HepG2 (cell line): ENCODE data around the gene UBB. TPM values are rescaled to one million over a fixed set of nuclear protein-coding genes. Genes with fewer than 3 reads are reported as not detected.

ENCODE experiments used
- ATAC-seq: fragments of 200-7000 bp; cut with Tn5 transposase; 3 replicates; pipeline ENCODE4 v1.9.1; 2020; ENCODE audit warnings: mild to moderate bottlenecking, moderate library complexity
- BruUV-seq: library from RNA; stranded (reverse); fragments of 400-500 nt; replicated peaks from 2 replicates; lab custom pipeline; 2021; lab: Mats Ljungman, UMichigan
- CTCF ChIA-PET: fragments of 300-600 bp; formaldehyde crosslinking; extraction: SDS; loops from one replicate; lab custom pipeline; 2021; ENCODE audit warnings: low total read pairs, inconsistent platforms, low intra/inter-chr PET ratio; lab: Yijun Ruan, JAX
- POLR2A ChIA-PET: fragments of 350-600 bp; sonication (Branson Sonifier 250); formaldehyde crosslinking; loops from one replicate; lab custom pipeline; 2020; ENCODE audit warnings: antibody characterized with exemption, inconsistent platforms; lab: Yijun Ruan, JAX
- DNase-seq: peaks from one replicate; pipeline ENCODE4 v3.0.0-alpha.2; 2015; ENCODE audit warnings: low spot score
- FAIRE-seq: peaks from 3 replicates; lab custom pipeline; 2011; peaks lifted over from hg19 to GRCh38; lab: Jason Lieb, UNC
- H2AFZ ChIP-seq: one replicate; pipeline ENCODE4 v1.6.1; 2011; ENCODE audit warnings: low read length, inconsistent platforms
- H3K27ac ChIP-seq: fragments of 300-600 bp; 3 replicates; pipeline ENCODE4 v1.8.0; 2011; ENCODE audit warnings: mixed run types, mild to moderate bottlenecking, mixed read lengths, low read length, inconsistent platforms; ENCODE audit not compliant: insufficient read depth; ENCODE audit errors: extremely low read length
- H3K27me3 ChIP-seq, 2 experiments: fragments of 200-600 bp in 1 of 2; 2 replicates in 1 of 2; 3 replicates in 1 of 2; pipeline versions ENCODE4 v1.6.0 to v1.8.0; 2011; ENCODE audit warnings: low read length in 2 of 2, mild to moderate bottlenecking in 2 of 2, moderate library complexity in 2 of 2, inconsistent platforms in 1 of 2; ENCODE audit not compliant: insufficient read depth in 2 of 2, control insufficient read depth in 1 of 2
- H3K36me3 ChIP-seq, 2 experiments: fragments of 200-600 bp in 1 of 2; replicated peaks in 1 of 2; 2 replicates in 1 of 2; 3 replicates in 1 of 2; pipeline versions ENCODE4 v1.5.1 to v1.8.0; 2011; ENCODE audit warnings: low read length in 2 of 2, inconsistent platforms in 1 of 2; ENCODE audit not compliant: insufficient read depth in 2 of 2, control insufficient read depth in 1 of 2
- H3K4me1 ChIP-seq: 2 replicates; pipeline ENCODE4 v1.5.1; 2012; ENCODE audit warnings: low read length, inconsistent platforms; ENCODE audit not compliant: insufficient read depth
- H3K4me2 ChIP-seq: 2 replicates; pipeline ENCODE4 v1.6.0; 2011; ENCODE audit warnings: low read depth, low read length, inconsistent platforms
- H3K4me3 ChIP-seq, 3 experiments: fragments of 200-600 bp in 1 of 3; sonication (generic), shearing (Covaris generic) in 1 of 3; replicated peaks in 1 of 3; 2 replicates each; pipeline ENCODE4 v1.5.1; 2011 to 2016; ENCODE audit warnings: low read length in 3 of 3, inconsistent platforms in 2 of 3, low read depth in 2 of 3, mild to moderate bottlenecking in 2 of 3, control low read depth in 1 of 3, mixed read lengths in 1 of 3; ENCODE audit not compliant: insufficient read depth in 1 of 3
- H3K79me2 ChIP-seq: one replicate; pipeline ENCODE4 v1.6.1; 2011; ENCODE audit warnings: low read length, inconsistent platforms; ENCODE audit not compliant: insufficient read depth
- H3K9ac ChIP-seq: 2 replicates; pipeline ENCODE4 v1.6.0; 2011; ENCODE audit warnings: mild to moderate bottlenecking, low read depth, low read length, inconsistent platforms; ENCODE audit not compliant: insufficient read depth
- H3K9me3 ChIP-seq: 2 replicates; pipeline ENCODE4 v1.5.1; 2012; ENCODE audit warnings: mild to moderate bottlenecking, low read length
- H4K20me1 ChIP-seq: 2 replicates; pipeline ENCODE4 v1.6.0; 2011; ENCODE audit warnings: inconsistent platforms, mild to moderate bottlenecking, low read length, moderate library complexity; ENCODE audit not compliant: insufficient read depth
- ATF7-NPFF ChIP-seq: sonication (generic); formaldehyde crosslinking; IDR thresholded peaks from 2 replicates; pipeline ENCODE4 v1.8.1; 2023; ENCODE audit warnings: mild to moderate bottlenecking, low read depth, missing genetic modification reagents, moderate library complexity
- BCL6 ChIP-seq: IDR thresholded peaks from 2 replicates; pipeline ENCODE4 v1.6.1; 2016; ENCODE audit warnings: missing genetic modification reagents, missing compliant biosample characterization
- CENPT ChIP-seq: sonication (generic); formaldehyde crosslinking; IDR thresholded peaks from 2 replicates; pipeline ENCODE4 v1.8.0; 2022; ENCODE audit warnings: low read depth, mild to moderate bottlenecking, moderate library complexity, missing genetic modification reagents
- DR1 ChIP-seq: sonication (generic); formaldehyde crosslinking; IDR thresholded peaks from 2 replicates; pipeline ENCODE4 v1.8.0; 2021; ENCODE audit warnings: mild to moderate bottlenecking, missing genetic modification reagents, inconsistent platforms
- KLF12 ChIP-seq: sonication (generic); formaldehyde crosslinking; IDR thresholded peaks from 2 replicates; pipeline ENCODE4 v1.4.0; 2020; ENCODE audit warnings: missing genetic modification reagents, borderline replicate concordance
- POLR2A ChIP-seq, 2 experiments: IDR thresholded peaks; 2 replicates each; pipeline ENCODE4 v1.6.1; 2011; ENCODE audit warnings: low read depth in 2 of 2, low read length in 2 of 2, mild to moderate bottlenecking in 1 of 2, moderate library complexity in 1 of 2; ENCODE audit not compliant: insufficient read depth in 1 of 2
- ZNF768 ChIP-seq: sonication (generic); formaldehyde crosslinking; IDR thresholded peaks from 2 replicates; pipeline ENCODE4 v1.4.0; 2020; ENCODE audit warnings: missing genetic modification reagents
- ZSCAN12 ChIP-seq: sonication (generic); formaldehyde crosslinking; IDR thresholded peaks from 2 replicates; pipeline ENCODE4 v1.9.0; 2021; ENCODE audit warnings: mild to moderate bottlenecking, missing genetic modification reagents
- WGBS: methylation state at CpG from one replicate; pipeline ENCODE4 v1.1.6; 2017; ENCODE audit warnings: low lambda C conversion rate; 5-methylcytosine and 5-hydroxymethylcytosine counted together
- in situ Hi-C: cut with HindIII; loops from 2 replicates; pipeline ENCODE4 v1.10.0; 2017; ENCODE audit warnings: low pct_unique_long_range_greater_than_20kb; ENCODE audit not compliant: extremely low pct_ligation_motif_present
- intact Hi-C: fragments of 100-400 bp; cut with micrococcal nuclease; formaldehyde crosslinking; loops from one replicate; pipeline ENCODE4 v1.10.0; 2022; ENCODE audit not compliant: unreplicated experiment
- polyA plus RNA-seq, 8 experiments: library from polyadenylated mRNA; depleted of rRNA in 3 of 8; stranded (reverse) in 7 of 8; unstranded in 1 of 8; fragments of >200 nt; fragmentation: Illumina TruSeq in 4 of 8; extraction: Trizol in 4 of 8; gene quantifications; 2 replicates each; pipeline versions ENCODE4 v1.2.1 to v1.2.3, GENCODE V29; 2011 to 2016; ENCODE audit warnings: low read depth in 4 of 8, missing spikeins in 1 of 8, mixed read lengths in 1 of 8; ENCODE audit not compliant: insufficient read depth in 1 of 8
- total RNA-seq, 5 experiments: library from RNA; depleted of rRNA; stranded (reverse); fragments of >200 nt; fragmentation: Illumina TruSeq; extraction: Trizol; gene quantifications; 2 replicates each; pipeline ENCODE4 v1.2.3, GENCODE V29; 2016; ENCODE audit warnings: low read depth in 1 of 5
- TF ChIP-seq, protein P1 (sequence below): sonication (generic); formaldehyde crosslinking; IDR thresholded peaks from 2 replicates; pipeline ENCODE4 v1.4.0; 2020; ENCODE audit warnings: mild to moderate bottlenecking, missing genetic modification reagents, borderline replicate concordance
- TF ChIP-seq, protein P2 (sequence below): sonication (generic); formaldehyde crosslinking; IDR thresholded peaks from 2 replicates; pipeline ENCODE4 v1.5.1; 2020; ENCODE audit warnings: mild to moderate bottlenecking, missing genetic modification reagents, moderate library complexity
- TF ChIP-seq, protein P3 (sequence below): sonication (generic); formaldehyde crosslinking; IDR thresholded peaks from 2 replicates; pipeline ENCODE4 v1.8.1; 2023; ENCODE audit warnings: mild to moderate bottlenecking, missing genetic modification reagents

Gene UBB
- total and polyA plus RNA-seq, 2 of the 13 experiments (the other 11 are each of a cell fraction or from before 2014, with no cell fraction given), result 1,130 to 2,066 TPM

DNA sequence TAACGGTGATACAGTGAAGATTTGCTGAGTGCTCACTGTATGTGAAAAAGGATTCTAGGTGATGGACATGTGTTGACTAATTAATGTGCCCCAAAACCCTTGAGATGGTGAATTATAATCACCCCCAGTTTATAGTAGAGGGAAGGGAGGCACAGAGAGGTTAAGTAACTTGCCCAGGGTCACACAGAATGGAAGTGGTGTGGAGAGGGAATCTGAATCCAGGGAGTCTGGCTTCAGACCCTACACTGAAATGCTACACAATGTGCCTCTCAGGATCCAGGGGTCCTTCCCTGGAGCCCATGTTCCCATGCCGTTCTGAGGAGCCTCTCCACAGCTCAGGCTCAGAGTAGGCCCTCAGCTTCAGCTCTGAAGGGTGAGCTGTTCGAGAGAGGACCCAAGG, 46.1 kb downstream of the UBB start:
- no peak for FAIRE-seq
- intact Hi-C loops (no loop called here), in situ Hi-C loops (loop anchor here (5.0 kb wide), 1 partner anchor 140 kb away; no protein-coding TSS in a partner anchor)
- H3K4me1 ChIP-seq, result peaks cover 37% of the 10 kb centered on the region
- no peaks in the 10 kb centered on the region; a peak in 1 of 5 replicates for H3K36me3 ChIP-seq
- DNase-seq, result no peak
- no peak for ATAC-seq
- no peak overlapping the region for H3K9ac ChIP-seq
- no peaks in the 10 kb centered on the region for H3K79me2 ChIP-seq
- no peak overlapping the region for H3K4me3 ChIP-seq
- no peaks in the 10 kb centered on the region for H3K27me3 ChIP-seq
- BruUV-seq, result no TSS peak
- H3K9me3 ChIP-seq, result no peaks in the 10 kb centered on the region
- POLR2A ChIA-PET, result interaction anchor here (1.4 to 7.3 kb wide), 4 partner anchors 8 to 109 kb away, joined by 5 to 159 read pairs (median 13); no protein-coding TSS in a partner anchor
- CTCF ChIA-PET, result no interaction called here
- H4K20me1 ChIP-seq, result no peaks in the 10 kb centered on the region
- no peak overlapping the region for H2AFZ ChIP-seq
- H3K4me2 ChIP-seq, result no peak overlapping the region
- no peak overlapping the region for H3K27ac ChIP-seq
- TF ChIP-seq BCL6 (CRISPR knock-in tag), result no peak
- peak; percentile 89 for TF ChIP-seq ZNF768 (CRISPR knock-in tag)
- no peak for TF ChIP-seq DR1 (CRISPR knock-in tag)
- TF ChIP-seq CENPT (CRISPR knock-in tag), result no peak
- no peak for TF ChIP-seq ATF7-NPFF (CRISPR knock-in tag)
- no peak for TF ChIP-seq POLR2A (IDR thresholded peaks at IDR 0.05; ENCODE audit: insufficient read depth in 1 of 2, low read depth in 2 of 2, low read length in 2 of 2)
- no peak for TF ChIP-seq KLF12 (CRISPR knock-in tag)
- TF ChIP-seq, protein P1, sequence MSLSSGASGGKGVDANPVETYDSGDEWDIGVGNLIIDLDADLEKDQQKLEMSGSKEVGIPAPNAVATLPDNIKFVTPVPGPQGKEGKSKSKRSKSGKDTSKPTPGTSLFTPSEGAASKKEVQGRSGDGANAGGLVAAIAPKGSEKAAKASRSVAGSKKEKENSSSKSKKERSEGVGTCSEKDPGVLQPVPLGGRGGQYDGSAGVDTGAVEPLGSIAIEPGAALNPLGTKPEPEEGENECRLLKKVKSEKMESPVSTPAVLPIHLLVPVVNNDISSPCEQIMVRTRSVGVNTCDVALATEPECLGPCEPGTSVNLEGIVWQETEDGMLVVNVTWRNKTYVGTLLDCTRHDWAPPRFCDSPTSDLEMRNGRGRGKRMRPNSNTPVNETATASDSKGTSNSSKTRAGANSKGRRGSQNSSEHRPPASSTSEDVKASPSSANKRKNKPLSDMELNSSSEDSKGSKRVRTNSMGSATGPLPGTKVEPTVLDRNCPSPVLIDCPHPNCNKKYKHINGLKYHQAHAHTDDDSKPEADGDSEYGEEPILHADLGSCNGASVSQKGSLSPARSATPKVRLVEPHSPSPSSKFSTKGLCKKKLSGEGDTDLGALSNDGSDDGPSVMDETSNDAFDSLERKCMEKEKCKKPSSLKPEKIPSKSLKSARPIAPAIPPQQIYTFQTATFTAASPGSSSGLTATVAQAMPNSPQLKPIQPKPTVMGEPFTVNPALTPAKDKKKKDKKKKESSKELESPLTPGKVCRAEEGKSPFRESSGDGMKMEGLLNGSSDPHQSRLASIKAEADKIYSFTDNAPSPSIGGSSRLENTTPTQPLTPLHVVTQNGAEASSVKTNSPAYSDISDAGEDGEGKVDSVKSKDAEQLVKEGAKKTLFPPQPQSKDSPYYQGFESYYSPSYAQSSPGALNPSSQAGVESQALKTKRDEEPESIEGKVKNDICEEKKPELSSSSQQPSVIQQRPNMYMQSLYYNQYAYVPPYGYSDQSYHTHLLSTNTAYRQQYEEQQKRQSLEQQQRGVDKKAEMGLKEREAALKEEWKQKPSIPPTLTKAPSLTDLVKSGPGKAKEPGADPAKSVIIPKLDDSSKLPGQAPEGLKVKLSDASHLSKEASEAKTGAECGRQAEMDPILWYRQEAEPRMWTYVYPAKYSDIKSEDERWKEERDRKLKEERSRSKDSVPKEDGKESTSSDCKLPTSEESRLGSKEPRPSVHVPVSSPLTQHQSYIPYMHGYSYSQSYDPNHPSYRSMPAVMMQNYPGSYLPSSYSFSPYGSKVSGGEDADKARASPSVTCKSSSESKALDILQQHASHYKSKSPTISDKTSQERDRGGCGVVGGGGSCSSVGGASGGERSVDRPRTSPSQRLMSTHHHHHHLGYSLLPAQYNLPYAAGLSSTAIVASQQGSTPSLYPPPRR, result 0 out of 2 replicates have a peak, but pooled peaks have one; percentile 4
- TF ChIP-seq, protein P2, sequence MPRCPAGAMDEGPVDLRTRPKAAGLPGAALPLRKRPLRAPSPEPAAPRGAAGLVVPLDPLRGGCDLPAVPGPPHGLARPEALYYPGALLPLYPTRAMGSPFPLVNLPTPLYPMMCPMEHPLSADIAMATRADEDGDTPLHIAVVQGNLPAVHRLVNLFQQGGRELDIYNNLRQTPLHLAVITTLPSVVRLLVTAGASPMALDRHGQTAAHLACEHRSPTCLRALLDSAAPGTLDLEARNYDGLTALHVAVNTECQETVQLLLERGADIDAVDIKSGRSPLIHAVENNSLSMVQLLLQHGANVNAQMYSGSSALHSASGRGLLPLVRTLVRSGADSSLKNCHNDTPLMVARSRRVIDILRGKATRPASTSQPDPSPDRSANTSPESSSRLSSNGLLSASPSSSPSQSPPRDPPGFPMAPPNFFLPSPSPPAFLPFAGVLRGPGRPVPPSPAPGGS (CRISPR knock-in tag), result no peak
- TF ChIP-seq ZSCAN12 (CRISPR knock-in tag), result no peak
- TF ChIP-seq, protein P3, sequence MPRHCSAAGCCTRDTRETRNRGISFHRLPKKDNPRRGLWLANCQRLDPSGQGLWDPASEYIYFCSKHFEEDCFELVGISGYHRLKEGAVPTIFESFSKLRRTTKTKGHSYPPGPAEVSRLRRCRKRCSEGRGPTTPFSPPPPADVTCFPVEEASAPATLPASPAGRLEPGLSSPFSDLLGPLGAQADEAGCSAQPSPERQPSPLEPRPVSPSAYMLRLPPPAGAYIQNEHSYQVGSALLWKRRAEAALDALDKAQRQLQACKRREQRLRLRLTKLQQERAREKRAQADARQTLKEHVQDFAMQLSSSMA (CRISPR knock-in tag), result no peak
- WGBS, result 100% methylated on average over 3 of the region's 3 CpGs
